Measurements from ENCODE around the gene GPC1. TPM values are rescaled to one million over a fixed set of nuclear protein-coding genes. Genes with fewer than 3 reads are reported as not detected.

GPC1 gene
- total and polyA plus RNA-seq, 2 donors (not counting 1 experiment from before 2014, with no cell fraction given), result 147 to 218 TPM

GRCh38 chr2:240440704-240441320 lies 5.3 kb downstream of the GPC1 start:
- H3K27ac ChIP-seq (ENCODE audit: insufficient read depth, low read length), result no peak overlapping the region
- H3K9ac ChIP-seq (ENCODE audit: insufficient read depth, low read length), result no peak overlapping the region
- H3K4me3 ChIP-seq (replicated peaks in 1 of 4; ENCODE audit: control extremely low read depth in 1 of 4, insufficient read depth in 1 of 4, low read depth in 3 of 4, low read length in 4 of 4), result no peak overlapping the region
- no peak overlapping the region for H2AFZ ChIP-seq (ENCODE audit: low read length)
- no peak for DNase-seq (ENCODE audit: low read depth in 2 of 2)
- no peak for TF ChIP-seq EZH2 (IDR thresholded peaks at IDR 0.05; ENCODE audit: low read length, missing control alignments)
- no peak for TF ChIP-seq CTCF (conservative IDR thresholded peaks at IDR 0.05 in 1 of 2, IDR thresholded peaks at IDR 0.05 in 1 of 2; ENCODE audit: low read depth in 1 of 2, low read length in 2 of 2)
- H3K4me1 ChIP-seq (ENCODE audit: control insufficient read depth, extremely low read depth, insufficient read depth, low read length), result peaks cover 14% of the 10 kb centered on the region
- no peaks in the 10 kb centered on the region for H3K27me3 ChIP-seq (ENCODE audit: control insufficient read depth, insufficient read depth, low read length)
- no peak overlapping the region for H3K4me2 ChIP-seq (ENCODE audit: extremely low read depth, insufficient read depth, low read length)
- peaks cover 94% of the 10 kb centered on the region for H3K79me2 ChIP-seq (ENCODE audit: control insufficient read depth, insufficient read depth, low read length)
- H3K36me3 ChIP-seq (ENCODE audit: control insufficient read depth, insufficient read depth, low read length), result peaks cover 18% of the 10 kb centered on the region
- no peaks in the 10 kb centered on the region for H3K9me3 ChIP-seq (ENCODE audit: control insufficient read depth, insufficient read depth, low read depth, low read length)
- peaks cover 1% of the 10 kb centered on the region for H4K20me1 ChIP-seq (ENCODE audit: control insufficient read depth, extremely low read depth, insufficient read depth, low read length)

- no peaks in the 10 kb centered on the region for H3K27me3 ChIP-seq (ENCODE audit: control insufficient read depth, insufficient read depth, low read length)
- H3K9ac ChIP-seq (ENCODE audit: insufficient read depth, low read length), result no peak overlapping the region
- no peak overlapping the region for H3K4me2 ChIP-seq (ENCODE audit: extremely low read depth, insufficient read depth, low read length)
- TF ChIP-seq CTCF (conservative IDR thresholded peaks at IDR 0.05 in 1 of 2, IDR thresholded peaks at IDR 0.05 in 1 of 2; ENCODE audit: low read depth in 1 of 2, low read length in 2 of 2) (no peak), EZH2 (IDR thresholded peaks at IDR 0.05; ENCODE audit: low read length, missing control alignments) (no peak)
- H3K27ac ChIP-seq (ENCODE audit: insufficient read depth, low read length), result no peak overlapping the region
- H4K20me1 ChIP-seq (ENCODE audit: control insufficient read depth, extremely low read depth, insufficient read depth, low read length), result peaks cover 1% of the 10 kb centered on the region
- no peak overlapping the region for H3K4me3 ChIP-seq (replicated peaks in 1 of 4; ENCODE audit: control extremely low read depth in 1 of 4, insufficient read depth in 1 of 4, low read depth in 3 of 4, low read length in 4 of 4)
- no peak for DNase-seq (ENCODE audit: low read depth in 2 of 2)
- peaks cover 14% of the 10 kb centered on the region for H3K4me1 ChIP-seq (ENCODE audit: control insufficient read depth, extremely low read depth, insufficient read depth, low read length)
- peaks cover 97% of the 10 kb centered on the region for H3K79me2 ChIP-seq (ENCODE audit: control insufficient read depth, insufficient read depth, low read length)
- H3K36me3 ChIP-seq (ENCODE audit: control insufficient read depth, insufficient read depth, low read length), result peaks cover 21% of the 10 kb centered on the region
- H2AFZ ChIP-seq (ENCODE audit: low read length), result no peak overlapping the region
- H3K9me3 ChIP-seq (ENCODE audit: control insufficient read depth, insufficient read depth, low read depth, low read length), result no peaks in the 10 kb centered on the region
Measured at GRCh38 chr2:240441326-240441992, 6.0 kb downstream of the GPC1 start.

- H3K9ac ChIP-seq (ENCODE audit: insufficient read depth, low read length), result no peak overlapping the region
- peaks cover 13% of the 10 kb centered on the region for H3K4me1 ChIP-seq (ENCODE audit: control insufficient read depth, extremely low read depth, insufficient read depth, low read length)
- H3K4me2 ChIP-seq (ENCODE audit: extremely low read depth, insufficient read depth, low read length), result no peak overlapping the region
- no peaks in the 10 kb centered on the region for H3K9me3 ChIP-seq (ENCODE audit: control insufficient read depth, insufficient read depth, low read depth, low read length)
- no peaks in the 10 kb centered on the region for H3K27me3 ChIP-seq (ENCODE audit: control insufficient read depth, insufficient read depth, low read length)
- H3K36me3 ChIP-seq (ENCODE audit: control insufficient read depth, insufficient read depth, low read length), result peaks cover 21% of the 10 kb centered on the region
- no peak overlapping the region for H3K4me3 ChIP-seq (replicated peaks in 1 of 4; ENCODE audit: control extremely low read depth in 1 of 4, insufficient read depth in 1 of 4, low read depth in 3 of 4, low read length in 4 of 4)
- H4K20me1 ChIP-seq (ENCODE audit: control insufficient read depth, extremely low read depth, insufficient read depth, low read length), result peaks cover 1% of the 10 kb centered on the region
- peaks cover 92% of the 10 kb centered on the region for H3K79me2 ChIP-seq (ENCODE audit: control insufficient read depth, insufficient read depth, low read length)
- DNase-seq (ENCODE audit: low read depth in 2 of 2), result no peak
- H3K27ac ChIP-seq (ENCODE audit: insufficient read depth, low read length), result no peak overlapping the region
- TF ChIP-seq EZH2 (IDR thresholded peaks at IDR 0.05; ENCODE audit: low read length, missing control alignments), result no peak
- no peak for TF ChIP-seq CTCF (conservative IDR thresholded peaks at IDR 0.05 in 1 of 2, IDR thresholded peaks at IDR 0.05 in 1 of 2; ENCODE audit: low read depth in 1 of 2, low read length in 2 of 2)
- H2AFZ ChIP-seq (ENCODE audit: low read length), result no peak overlapping the region
Measured at GRCh38 chr2:240441993-240442411, 6.5 kb downstream of the GPC1 start.

Data from fibroblast of lung (primary cell).